Prostate gland (tissue), 2 donors: ENCODE data around the gene NAA60.

Source experiments
- POLR2A ChIP-seq: fragments of 450-650 bp; IDR thresholded peaks from one replicate; pipeline ENCODE4 v1.6.1; 2016; ENCODE audit warnings: antibody characterized with exemption, mild to moderate bottlenecking
- TF ChIP-seq, protein P1 (sequence below), 4 experiments: fragments of 200-600 bp in 2 of 4; fragments of 450-650 bp in 2 of 4; sonication (generic) in 2 of 4; IDR thresholded peaks; 1 replicate in 3 of 4; 2 replicates in 1 of 4; pipeline ENCODE4 v1.5.1; 2016 to 2019; ENCODE audit warnings: antibody characterized with exemption in 4 of 4, mild to moderate bottlenecking in 2 of 4, moderate library complexity in 2 of 4

DNA sequence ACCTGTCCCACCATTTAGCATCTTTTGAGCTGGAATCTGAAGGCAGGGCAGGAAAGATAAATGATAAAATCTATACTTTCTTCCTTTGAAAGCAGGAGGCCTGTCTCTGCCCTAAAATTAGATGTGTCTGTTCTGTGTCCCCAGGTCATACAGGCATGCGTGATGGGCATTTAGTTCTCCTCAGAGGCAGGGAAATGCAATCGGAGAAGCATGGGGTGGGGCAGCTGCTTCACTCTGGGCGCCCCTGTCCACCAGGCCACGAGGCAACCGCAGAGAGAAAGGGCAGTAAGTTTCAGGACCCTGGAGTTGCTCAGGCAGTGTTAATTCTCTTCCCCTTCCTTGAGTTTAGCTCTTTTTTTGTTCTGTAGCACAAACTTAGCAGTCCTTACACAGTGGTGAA, 82.5 kb downstream of the NAA60 start:
- TF ChIP-seq, protein P1, sequence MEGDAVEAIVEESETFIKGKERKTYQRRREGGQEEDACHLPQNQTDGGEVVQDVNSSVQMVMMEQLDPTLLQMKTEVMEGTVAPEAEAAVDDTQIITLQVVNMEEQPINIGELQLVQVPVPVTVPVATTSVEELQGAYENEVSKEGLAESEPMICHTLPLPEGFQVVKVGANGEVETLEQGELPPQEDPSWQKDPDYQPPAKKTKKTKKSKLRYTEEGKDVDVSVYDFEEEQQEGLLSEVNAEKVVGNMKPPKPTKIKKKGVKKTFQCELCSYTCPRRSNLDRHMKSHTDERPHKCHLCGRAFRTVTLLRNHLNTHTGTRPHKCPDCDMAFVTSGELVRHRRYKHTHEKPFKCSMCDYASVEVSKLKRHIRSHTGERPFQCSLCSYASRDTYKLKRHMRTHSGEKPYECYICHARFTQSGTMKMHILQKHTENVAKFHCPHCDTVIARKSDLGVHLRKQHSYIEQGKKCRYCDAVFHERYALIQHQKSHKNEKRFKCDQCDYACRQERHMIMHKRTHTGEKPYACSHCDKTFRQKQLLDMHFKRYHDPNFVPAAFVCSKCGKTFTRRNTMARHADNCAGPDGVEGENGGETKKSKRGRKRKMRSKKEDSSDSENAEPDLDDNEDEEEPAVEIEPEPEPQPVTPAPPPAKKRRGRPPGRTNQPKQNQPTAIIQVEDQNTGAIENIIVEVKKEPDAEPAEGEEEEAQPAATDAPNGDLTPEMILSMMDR (IDR thresholded peaks at IDR 0.05), result no peak
- TF ChIP-seq POLR2A, result no peak
